GM23338 (cell line): ENCODE measurements around the gene GALNT15. TPM values are rescaled to one million over a fixed set of nuclear protein-coding genes. Genes with fewer than 3 reads are reported as not detected.

ENCODE experiments used
- ATAC-seq: fragments of 200-7000 bp; cut with Tn5 transposase; 3 replicates; pipeline ENCODE4 v1.9.1; 2020
- DNase-seq: peaks from one replicate; pipeline ENCODE4 v3.0.0-alpha.2; 2015; ENCODE audit warnings: low spot score
- H2AFZ ChIP-seq: fragments of 200-600 bp; sonication (generic); 2 replicates; pipeline ENCODE4 v1.8.0; 2016; ENCODE audit warnings: antibody characterized with exemption, mild to moderate bottlenecking, moderate library complexity
- H3F3A ChIP-seq: fragments of 200-600 bp; sonication (generic); replicated peaks from 2 replicates; pipeline ENCODE4 v1.8.0; 2017; ENCODE audit warnings: antibody characterized with exemption, mixed run types, low read depth
- H3K27ac ChIP-seq: fragments of 200-600 bp; sonication (generic); 2 replicates; pipeline ENCODE4 v1.6.1; 2016; ENCODE audit warnings: low read depth
- H3K27me3 ChIP-seq: fragments of 200-600 bp; sonication (generic); 2 replicates; pipeline ENCODE4 v1.8.0; 2016; ENCODE audit warnings: mild to moderate bottlenecking, mixed run types, moderate library complexity; ENCODE audit not compliant: insufficient read depth
- H3K36me3 ChIP-seq: fragments of 200-600 bp; sonication (generic); 2 replicates; pipeline ENCODE4 v1.8.0; 2016; ENCODE audit warnings: mild to moderate bottlenecking; ENCODE audit not compliant: insufficient read depth
- H3K4me1 ChIP-seq: fragments of 200-600 bp; sonication (generic); 2 replicates; pipeline ENCODE4 v1.8.0; 2016; ENCODE audit warnings: mild to moderate bottlenecking, moderate library complexity; ENCODE audit not compliant: insufficient read depth
- H3K4me2 ChIP-seq: fragments of 200-600 bp; sonication (generic); 2 replicates; pipeline ENCODE4 v1.7.1; 2017; ENCODE audit warnings: mixed run types
- H3K4me3 ChIP-seq: fragments of 200-600 bp; sonication (generic); 2 replicates; pipeline ENCODE4 v1.6.1; 2016; ENCODE audit warnings: mixed run types
- H3K79me2 ChIP-seq: fragments of 200-600 bp; sonication (generic); replicated peaks from 2 replicates; pipeline ENCODE4 v1.8.0; 2017; ENCODE audit warnings: mild to moderate bottlenecking; ENCODE audit not compliant: insufficient read depth
- H3K9me2 ChIP-seq: fragments of 200-600 bp; sonication (generic); 2 replicates; pipeline ENCODE4 v1.8.0; 2017; ENCODE audit not compliant: insufficient read depth
- H4K20me1 ChIP-seq: fragments of 200-600 bp; sonication (generic); replicated peaks from 2 replicates; pipeline ENCODE4 v1.8.0; 2017; ENCODE audit warnings: mild to moderate bottlenecking; ENCODE audit not compliant: insufficient read depth
- H3K27ac Mint-ChIP-seq: 2 replicates; pipeline ENCODE4 v1.8.0; 2020; ENCODE audit warnings: inconsistent platforms, mild to moderate bottlenecking, moderate library complexity, mixed read lengths
- H3K27me3 Mint-ChIP-seq: 3 replicates; pipeline ENCODE4 v1.8.0; 2022; ENCODE audit warnings: low read depth, mild to moderate bottlenecking, moderate library complexity, mixed read lengths, inconsistent platforms; ENCODE audit not compliant: insufficient read depth, poor library complexity
- H3K36me3 Mint-ChIP-seq: 3 replicates; pipeline ENCODE4 v1.8.0; 2021; ENCODE audit warnings: low read depth, mild to moderate bottlenecking, inconsistent platforms, moderate library complexity, mixed read lengths
- H3K4me1 Mint-ChIP-seq: 3 replicates; pipeline ENCODE4 v1.8.0; 2020; ENCODE audit warnings: mild to moderate bottlenecking, inconsistent platforms, mixed read lengths
- H3K4me3 Mint-ChIP-seq: 3 replicates; pipeline ENCODE4 v1.8.0; 2021; ENCODE audit warnings: moderate library complexity, mild to moderate bottlenecking, inconsistent platforms, mixed read lengths
- H3K9me3 Mint-ChIP-seq: 3 replicates; pipeline ENCODE4 v1.8.0; 2020; ENCODE audit warnings: moderate library complexity, mild to moderate bottlenecking, inconsistent platforms, mixed read lengths
- CREB1 ChIP-seq: fragments of 250-450 bp; sonication (Bioruptor Pico); IDR thresholded peaks from 2 replicates; pipeline ENCODE4 v1.5.0; 2020; ENCODE audit warnings: low read depth, mild to moderate bottlenecking, moderate library complexity
- CTCF ChIP-seq, 2 experiments: fragments of 200-600 bp in 1 of 2; sonication (generic) in 1 of 2; conservative IDR thresholded peaks; 2 replicates each; pipeline versions ENCODE4 v1.5.1 to v1.6.1; 2016 to 2017; ENCODE audit warnings: antibody characterized with exemption in 2 of 2, low read depth in 2 of 2, mild to moderate bottlenecking in 2 of 2, moderate library complexity in 1 of 2
- ETS1 ChIP-seq: IDR thresholded peaks from 2 replicates; pipeline ENCODE4 v1.6.1; 2016; ENCODE audit warnings: antibody characterized with exemption
- EZH2 ChIP-seq: fragments of 200-600 bp; sonication (generic); IDR thresholded peaks from one replicate; pipeline ENCODE4 v1.8.0; 2017; ENCODE audit warnings: antibody characterized with exemption, mild to moderate bottlenecking, low read depth; ENCODE audit not compliant: unreplicated experiment
- EZH2phosphoT487 ChIP-seq: fragments of 200-600 bp; sonication (generic); IDR thresholded peaks from one replicate; pipeline ENCODE4 v1.8.1; 2018; ENCODE audit warnings: antibody characterized with exemption; ENCODE audit not compliant: unreplicated experiment
- JUNB ChIP-seq: IDR thresholded peaks from one replicate; pipeline ENCODE4 v1.6.1; 2016; ENCODE audit warnings: antibody characterized with exemption; ENCODE audit not compliant: unreplicated experiment
- NANOG ChIP-seq: IDR thresholded peaks from 2 replicates; pipeline ENCODE4 v1.6.1; 2016; ENCODE audit warnings: antibody characterized with exemption, borderline replicate concordance
- POLR2AphosphoS5 ChIP-seq: IDR thresholded peaks from 2 replicates; pipeline ENCODE4 v1.6.1; 2016; ENCODE audit warnings: antibody characterized with exemption, low read depth
- REST ChIP-seq: IDR thresholded peaks from one replicate; pipeline ENCODE4 v1.6.1; 2018; ENCODE audit warnings: antibody characterized with exemption; ENCODE audit not compliant: unreplicated experiment
- ZNF114 ChIP-seq: fragments of 250-450 bp; sonication (Bioruptor Pico); IDR thresholded peaks from 2 replicates; pipeline ENCODE4 v1.5.0; 2020; ENCODE audit warnings: mild to moderate bottlenecking, moderate library complexity
- ZNF331 ChIP-seq: fragments of 250-450 bp; sonication (Bioruptor Pico); IDR thresholded peaks from 2 replicates; pipeline ENCODE4 v1.5.0; 2020; ENCODE audit warnings: low read depth, mild to moderate bottlenecking, moderate library complexity
- polyA plus RNA-seq: library from polyadenylated mRNA; unstranded; fragments of >200 nt; fragmentation: Nextera tagmentation; extraction: Ambion mirVana; gene quantifications from 2 replicates; pipeline ENCODE4 v1.2.1, GENCODE V29; 2016
- total RNA-seq: library from RNA; depleted of rRNA; stranded (reverse); fragments of >200 nt; shearing (Covaris generic); gene quantifications from 2 replicates; pipeline ENCODE4 v1.2.3, GENCODE V29; 2014

Gene GALNT15
- total and polyA plus RNA-seq, 2 experiments from 2014 or later, result 0.06 to 0.35 TPM

- Histone ChIP-seq H2AFZ (no peak overlapping the region), H3K27ac (no peak overlapping the region), H3K27me3 (no peaks in the 10 kb centered on the region), H3K36me3 (no peaks in the 10 kb centered on the region), H4K20me1 (no peaks in the 10 kb centered on the region), H3F3A (no peaks in the 10 kb centered on the region), H3K4me3 (no peak overlapping the region), H3K9me2 (no peaks in the 10 kb centered on the region), H3K4me2 (no peak overlapping the region), H3K4me1 (no peaks in the 10 kb centered on the region), H3K79me2 (no peaks in the 10 kb centered on the region)
- H3K27me3 Mint-ChIP-seq, result no peaks in the 10 kb centered on the region
- ATAC-seq (no peak), DNase-seq (no peak)
- H3K36me3 Mint-ChIP-seq, result no peaks in the 10 kb centered on the region
- no peaks in the 10 kb centered on the region for H3K9me3 Mint-ChIP-seq
- TF ChIP-seq NANOG (no peak), EZH2 (no peak), ZNF331 (no peak), EZH2phosphoT487 (no peak)
- no peak overlapping the region for H3K4me3 Mint-ChIP-seq
- H3K27ac Mint-ChIP-seq, result no peak overlapping the region
- no peaks in the 10 kb centered on the region; the same call in 2 of the 3 replicates for H3K4me1 Mint-ChIP-seq
Observed at GRCh38 chr3:16134173-16134928, 40.1 kb upstream of the GALNT15 start.

GRCh38 chr3:16136055-16136454 is 38.4 kb upstream of the GALNT15 start:
- no peak overlapping the region for H3K27ac Mint-ChIP-seq
- Histone ChIP-seq H3K79me2 (no peaks in the 10 kb centered on the region), H3K36me3 (no peaks in the 10 kb centered on the region), H3K27ac (no peak overlapping the region), H3K4me2 (no peak overlapping the region), H3K27me3 (no peaks in the 10 kb centered on the region), H4K20me1 (no peaks in the 10 kb centered on the region), H3K4me3 (no peak overlapping the region), H3K4me1 (no peaks in the 10 kb centered on the region), H3K9me2 (no peaks in the 10 kb centered on the region), H2AFZ (no peak overlapping the region), H3F3A (no peaks in the 10 kb centered on the region)
- H3K27me3 Mint-ChIP-seq, result no peaks in the 10 kb centered on the region
- no peaks in the 10 kb centered on the region; the same call in 2 of the 3 replicates for H3K4me1 Mint-ChIP-seq
- DNase-seq, result no peak
- H3K4me3 Mint-ChIP-seq, result no peak overlapping the region
- ATAC-seq, result no peak
- H3K9me3 Mint-ChIP-seq, result peaks cover 5% of the 10 kb centered on the region; the same call in 1 of the 3 replicates
- H3K36me3 Mint-ChIP-seq, result no peaks in the 10 kb centered on the region
- no peak for TF ChIP-seq POLR2AphosphoS5
- TF ChIP-seq EZH2phosphoT487, result no peak
- no peak for TF ChIP-seq ZNF331
- no peak for TF ChIP-seq ZNF114
- TF ChIP-seq NANOG, result no peak
- no peak for TF ChIP-seq EZH2
- no peak for TF ChIP-seq CTCF (conservative IDR thresholded peaks at IDR 0.05; ENCODE audit: low read depth in 2 of 2)
- no peak for TF ChIP-seq JUNB
- TF ChIP-seq ETS1, result no peak
- no peak for TF ChIP-seq REST
- no peak for TF ChIP-seq CREB1 (CRISPR knock-in tag)
